Measurements from ENCODE around the gene RAPGEF6.

Gene RAPGEF6

DNA sequence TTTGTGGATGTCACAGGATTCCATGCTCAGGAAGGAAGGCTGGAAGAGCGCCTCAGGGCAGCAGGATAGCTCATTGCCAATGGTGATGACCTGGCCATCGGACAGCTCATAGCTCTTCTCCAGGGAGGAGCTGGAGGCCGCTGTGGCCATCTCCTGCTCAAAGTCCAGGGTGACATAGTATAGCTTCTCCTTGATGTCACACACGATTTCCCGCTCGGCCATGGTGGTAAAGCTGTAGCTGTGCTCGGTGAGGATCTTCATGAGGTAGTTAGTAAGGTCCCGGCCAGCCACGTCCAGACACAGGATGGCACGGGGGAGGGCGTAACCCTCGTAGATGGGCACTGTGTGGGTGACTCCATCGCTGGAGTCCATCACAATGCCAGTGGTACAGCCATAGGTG, 24.3 kb upstream of the RAPGEF6 start:
- no peak for TF ChIP-seq ZFX (IDR thresholded peaks at IDR 0.05; ENCODE audit: borderline replicate concordance)
- TF ChIP-seq, protein P1, sequence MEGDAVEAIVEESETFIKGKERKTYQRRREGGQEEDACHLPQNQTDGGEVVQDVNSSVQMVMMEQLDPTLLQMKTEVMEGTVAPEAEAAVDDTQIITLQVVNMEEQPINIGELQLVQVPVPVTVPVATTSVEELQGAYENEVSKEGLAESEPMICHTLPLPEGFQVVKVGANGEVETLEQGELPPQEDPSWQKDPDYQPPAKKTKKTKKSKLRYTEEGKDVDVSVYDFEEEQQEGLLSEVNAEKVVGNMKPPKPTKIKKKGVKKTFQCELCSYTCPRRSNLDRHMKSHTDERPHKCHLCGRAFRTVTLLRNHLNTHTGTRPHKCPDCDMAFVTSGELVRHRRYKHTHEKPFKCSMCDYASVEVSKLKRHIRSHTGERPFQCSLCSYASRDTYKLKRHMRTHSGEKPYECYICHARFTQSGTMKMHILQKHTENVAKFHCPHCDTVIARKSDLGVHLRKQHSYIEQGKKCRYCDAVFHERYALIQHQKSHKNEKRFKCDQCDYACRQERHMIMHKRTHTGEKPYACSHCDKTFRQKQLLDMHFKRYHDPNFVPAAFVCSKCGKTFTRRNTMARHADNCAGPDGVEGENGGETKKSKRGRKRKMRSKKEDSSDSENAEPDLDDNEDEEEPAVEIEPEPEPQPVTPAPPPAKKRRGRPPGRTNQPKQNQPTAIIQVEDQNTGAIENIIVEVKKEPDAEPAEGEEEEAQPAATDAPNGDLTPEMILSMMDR (IDR thresholded peaks at IDR 0.05), result no peak
- no peak overlapping the region for H3K27ac ChIP-seq

DNA sequence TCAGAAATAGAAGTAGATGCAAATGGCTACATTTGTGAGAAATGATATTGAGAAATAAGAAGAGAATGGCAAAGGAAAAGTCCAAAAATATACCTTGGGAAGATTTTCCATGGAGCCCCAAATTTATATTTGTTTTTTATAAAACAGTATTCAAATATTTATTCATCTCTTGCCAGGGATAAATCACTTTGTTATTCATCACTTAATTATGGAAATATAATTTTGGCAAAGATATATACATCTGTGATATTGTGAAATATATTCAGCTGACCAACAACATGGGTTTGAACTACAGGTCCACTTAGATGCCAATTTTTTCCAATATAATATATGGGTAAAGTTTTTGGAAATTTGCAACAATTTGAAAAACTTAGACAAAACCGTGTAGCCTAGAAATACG, 19.7 kb upstream of the RAPGEF6 start:
- peak overlapping the region; percentile 43 for H3K27ac ChIP-seq
- no peak for TF ChIP-seq ZFX (IDR thresholded peaks at IDR 0.05; ENCODE audit: borderline replicate concordance)
- TF ChIP-seq, protein P1 (IDR thresholded peaks at IDR 0.05), result no peak

DNA sequence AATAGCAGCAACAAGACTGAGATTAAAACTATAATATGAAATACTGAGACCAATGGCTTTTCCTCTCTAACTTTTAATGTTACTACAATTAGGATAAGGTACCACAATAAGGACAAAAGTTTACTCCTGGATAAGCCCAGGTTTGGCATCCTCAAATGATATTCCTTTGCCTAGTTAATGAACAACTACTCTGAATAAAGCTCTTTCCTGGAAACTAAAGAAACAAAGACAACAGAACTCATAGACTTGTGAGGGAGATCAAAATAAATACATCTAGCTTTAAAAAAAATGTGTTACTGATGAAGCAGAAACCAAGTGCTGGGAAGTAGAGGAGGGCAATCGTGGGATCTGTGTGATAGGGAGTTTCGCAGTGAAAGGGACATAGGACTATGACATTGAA, 19.3 kb upstream of the RAPGEF6 start:
- H3K27ac ChIP-seq, result peak overlapping the region; percentile 43
- TF ChIP-seq ZFX (IDR thresholded peaks at IDR 0.05; ENCODE audit: borderline replicate concordance), result no peak
- TF ChIP-seq, protein P1 (IDR thresholded peaks at IDR 0.05), result no peak

DNA sequence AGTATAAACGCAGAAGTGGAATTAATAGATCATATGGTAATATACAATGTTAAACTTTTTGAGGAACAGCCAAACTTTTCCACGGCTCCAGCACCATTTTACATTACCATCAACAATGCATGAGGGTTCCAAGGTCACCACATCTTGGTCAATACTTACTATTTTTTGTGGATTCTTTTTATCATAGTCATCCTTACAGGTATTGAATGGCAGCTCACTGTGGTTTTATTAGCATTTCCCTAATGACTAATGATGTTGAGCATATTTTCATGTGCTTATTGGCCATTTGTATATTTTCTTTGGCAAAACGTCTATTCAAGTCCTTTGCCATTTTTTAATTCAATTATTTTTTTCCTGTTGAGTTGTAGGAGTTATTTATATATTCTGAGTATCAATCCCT, 14.1 kb upstream of the RAPGEF6 start:
- H3K27ac ChIP-seq, result no peak overlapping the region
- no peak for TF ChIP-seq ZFX (IDR thresholded peaks at IDR 0.05; ENCODE audit: borderline replicate concordance)
- TF ChIP-seq, protein P1 (IDR thresholded peaks at IDR 0.05), result no peak

DNA sequence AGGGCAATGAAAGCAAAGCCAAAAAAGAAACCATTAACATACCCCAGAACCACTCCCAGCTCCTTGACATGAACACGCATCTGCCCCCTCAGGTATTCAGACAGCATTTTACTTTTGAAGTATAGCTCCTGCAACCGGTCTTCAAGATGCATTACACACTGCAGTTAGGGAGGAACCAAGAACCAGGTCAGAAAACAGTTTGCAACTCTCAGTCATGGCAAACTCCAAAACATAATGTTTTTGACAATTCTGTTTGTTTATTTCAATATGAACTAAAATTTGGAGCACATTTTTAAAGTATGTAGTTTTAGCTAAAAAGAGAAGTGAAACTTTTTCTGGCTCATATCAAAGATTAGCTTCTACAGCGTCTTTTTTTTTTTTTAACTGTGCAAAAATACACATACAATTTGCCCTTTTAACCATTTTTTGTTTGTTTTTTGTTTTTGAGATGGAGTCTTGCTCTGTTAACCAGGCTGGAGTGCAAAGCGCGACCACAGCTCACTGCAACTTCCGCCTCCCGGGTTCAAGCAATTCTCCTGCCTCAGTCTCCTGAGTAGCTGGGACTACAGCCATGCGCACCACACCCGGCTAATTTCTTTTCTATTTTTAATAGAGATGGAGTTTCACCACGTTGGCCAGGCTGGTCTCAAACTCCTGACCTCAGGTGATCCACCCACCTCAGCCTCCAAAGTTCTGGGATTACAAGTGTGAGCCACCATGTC, 12.2 kb upstream of the RAPGEF6 start:
- no peak overlapping the region for H3K27ac ChIP-seq
- TF ChIP-seq, protein P1 (IDR thresholded peaks at IDR 0.05), result no peak
- no peak for TF ChIP-seq ZFX (IDR thresholded peaks at IDR 0.05; ENCODE audit: borderline replicate concordance)

DNA sequence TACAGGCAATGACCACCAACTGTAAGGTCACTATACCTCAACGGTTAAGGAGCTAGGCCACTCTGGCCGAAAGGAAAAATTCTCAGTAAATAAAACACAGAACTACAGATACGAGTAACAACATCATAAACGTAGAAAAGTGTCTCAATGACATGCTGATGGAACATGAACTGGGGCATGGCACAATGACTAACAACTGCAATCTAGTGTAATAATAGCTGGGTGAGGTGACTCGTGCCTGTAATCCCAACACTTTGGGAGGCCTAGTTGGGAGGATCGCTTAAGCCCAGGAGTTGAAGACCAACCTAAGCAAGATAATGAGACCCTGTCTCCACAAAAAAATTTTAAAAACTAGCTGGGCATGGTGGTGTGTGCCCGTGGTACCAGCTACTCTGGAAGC, 9.8 kb upstream of the RAPGEF6 start:
- no peak for TF ChIP-seq ZFX (IDR thresholded peaks at IDR 0.05; ENCODE audit: borderline replicate concordance)
- TF ChIP-seq, protein P1 (IDR thresholded peaks at IDR 0.05), result no peak
- no peak overlapping the region for H3K27ac ChIP-seq

DNA sequence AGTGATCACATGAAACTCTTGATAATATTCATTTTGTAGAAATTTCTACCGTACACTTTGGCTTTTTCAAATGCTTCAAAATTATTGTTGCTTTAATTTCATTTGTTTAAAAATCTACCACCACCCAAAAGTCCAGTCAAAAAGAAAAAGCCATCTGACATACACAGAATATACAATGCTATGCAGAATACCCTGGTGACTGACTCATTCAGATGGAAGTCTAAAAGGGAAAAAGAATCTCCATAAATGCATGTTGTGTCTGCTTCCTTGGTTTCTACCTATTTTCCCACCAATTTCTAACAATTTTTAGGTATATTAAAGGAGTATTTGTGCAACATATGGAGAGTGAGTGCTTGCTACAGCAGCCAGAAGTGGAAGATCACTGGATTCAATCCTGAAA, 9.3 kb upstream of the RAPGEF6 start:
- no peak overlapping the region for H3K27ac ChIP-seq
- no peak for TF ChIP-seq ZFX (IDR thresholded peaks at IDR 0.05; ENCODE audit: borderline replicate concordance)
- TF ChIP-seq, protein P1 (IDR thresholded peaks at IDR 0.05), result no peak
